ENCODE measurements around the gene VWA5B2.

DNA sequence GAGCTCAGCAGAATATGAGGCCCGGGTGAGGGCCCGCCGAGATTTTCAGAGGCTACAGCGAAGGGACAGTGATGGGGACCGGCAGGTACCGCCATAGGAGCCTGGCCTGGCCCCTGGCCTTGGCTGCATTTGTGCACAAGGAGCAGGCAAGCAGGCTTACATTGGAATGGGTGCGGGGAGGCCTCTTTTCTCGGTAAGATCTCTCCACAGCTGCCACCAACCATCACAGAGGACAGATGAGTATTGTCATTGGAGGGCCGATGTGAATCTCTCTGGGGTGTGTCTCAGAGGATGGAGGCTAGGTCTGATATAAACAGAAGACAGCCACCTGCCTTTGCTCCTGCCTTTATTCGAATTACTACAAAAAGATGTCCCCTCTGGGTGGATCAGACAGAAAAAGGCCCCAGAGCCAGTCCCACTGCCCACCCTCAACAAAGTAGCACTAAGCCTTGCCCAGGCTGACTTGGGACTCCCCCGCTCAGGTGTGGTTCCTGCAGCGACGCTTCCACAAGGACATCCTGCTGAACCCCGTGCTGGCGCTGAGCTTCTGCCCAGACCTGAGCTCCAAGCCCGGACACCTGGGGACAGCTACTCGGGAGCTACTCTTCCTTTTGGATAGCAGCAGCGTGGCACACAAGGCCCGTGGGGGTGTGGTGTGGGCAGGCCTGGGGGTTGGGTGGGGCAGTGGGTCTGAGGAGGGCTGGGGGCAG, 5.4 kb downstream of the VWA5B2 start:
- TF ChIP-seq, protein P1, sequence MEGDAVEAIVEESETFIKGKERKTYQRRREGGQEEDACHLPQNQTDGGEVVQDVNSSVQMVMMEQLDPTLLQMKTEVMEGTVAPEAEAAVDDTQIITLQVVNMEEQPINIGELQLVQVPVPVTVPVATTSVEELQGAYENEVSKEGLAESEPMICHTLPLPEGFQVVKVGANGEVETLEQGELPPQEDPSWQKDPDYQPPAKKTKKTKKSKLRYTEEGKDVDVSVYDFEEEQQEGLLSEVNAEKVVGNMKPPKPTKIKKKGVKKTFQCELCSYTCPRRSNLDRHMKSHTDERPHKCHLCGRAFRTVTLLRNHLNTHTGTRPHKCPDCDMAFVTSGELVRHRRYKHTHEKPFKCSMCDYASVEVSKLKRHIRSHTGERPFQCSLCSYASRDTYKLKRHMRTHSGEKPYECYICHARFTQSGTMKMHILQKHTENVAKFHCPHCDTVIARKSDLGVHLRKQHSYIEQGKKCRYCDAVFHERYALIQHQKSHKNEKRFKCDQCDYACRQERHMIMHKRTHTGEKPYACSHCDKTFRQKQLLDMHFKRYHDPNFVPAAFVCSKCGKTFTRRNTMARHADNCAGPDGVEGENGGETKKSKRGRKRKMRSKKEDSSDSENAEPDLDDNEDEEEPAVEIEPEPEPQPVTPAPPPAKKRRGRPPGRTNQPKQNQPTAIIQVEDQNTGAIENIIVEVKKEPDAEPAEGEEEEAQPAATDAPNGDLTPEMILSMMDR (conservative IDR thresholded peaks at IDR 0.05 in 1 of 2, IDR thresholded peaks at IDR 0.05 in 1 of 2; ENCODE audit: low read depth in 1 of 2, low read length in 2 of 2), result no peak
- no peak for TF ChIP-seq EZH2 (IDR thresholded peaks at IDR 0.05; ENCODE audit: low read length, missing control alignments)
